HG03571 (cell line): Measurements from ENCODE around the gene ABCA4.

Source experiments
- ATAC-seq: cut with Tn5 transposase; IDR thresholded peaks from one replicate; pipeline ENCODE4 v1.9.1; 2021; ENCODE audit not compliant: unreplicated experiment

Gene ABCA4

GRCh38 chr1:94124538-94124937 lies 3.6 kb upstream of the ABCA4 start:
- no peak for ATAC-seq

- no peak for ATAC-seq
These were observed 1.4 kb upstream of the ABCA4 start for GRCh38 chr1:94122201-94122970.

- ATAC-seq: no peak
These were observed 468 bp upstream of the ABCA4 start for GRCh38 chr1:94121411-94121821.

GRCh38 chr1:94120570-94120901 lies 412 bp downstream of the ABCA4 start:
- no peak for ATAC-seq

GRCh38 chr1:94119796-94120569 lies 965 bp downstream of the ABCA4 start:
- ATAC-seq: no peak

- no peak for ATAC-seq
These were observed 1.6 kb downstream of the ABCA4 start for GRCh38 chr1:94119306-94119705.

- no peak for ATAC-seq
These were observed 2.5 kb downstream of the ABCA4 start for GRCh38 chr1:94118471-94118870.

- ATAC-seq: no peak
These were observed 2.9 kb downstream of the ABCA4 start for GRCh38 chr1:94118013-94118412.

- ATAC-seq: no peak
These were observed 3.6 kb downstream of the ABCA4 start for GRCh38 chr1:94117259-94117851.

- no peak for ATAC-seq
These were observed 5.0 kb downstream of the ABCA4 start for GRCh38 chr1:94115900-94116436.

- ATAC-seq: no peak
These were observed 5.6 kb downstream of the ABCA4 start for GRCh38 chr1:94115254-94115899.

- ATAC-seq: no peak
These were observed 7.2 kb downstream of the ABCA4 start for GRCh38 chr1:94113589-94114226.

- peak; percentile 80 for ATAC-seq
These were observed 9.1 kb downstream of the ABCA4 start for GRCh38 chr1:94111879-94112278.

GRCh38 chr1:94110946-94111740 lies 9.8 kb downstream of the ABCA4 start:
- ATAC-seq: no peak

- ATAC-seq: no peak
These were observed 10.8 kb downstream of the ABCA4 start for GRCh38 chr1:94110021-94110761.

GRCh38 chr1:94109478-94109877 lies 11.5 kb downstream of the ABCA4 start:
- ATAC-seq: no peak

GRCh38 chr1:94107141-94107540 lies 13.8 kb downstream of the ABCA4 start:
- ATAC-seq: no peak

GRCh38 chr1:94106716-94107115 lies 14.2 kb downstream of the ABCA4 start:
- no peak for ATAC-seq

GRCh38 chr1:94105957-94106529 lies 14.9 kb downstream of the ABCA4 start:
- no peak for ATAC-seq
